PC-9 (cell line): Measurements from ENCODE around the gene VRK1. TPM values are rescaled to one million over a fixed set of nuclear protein-coding genes. Genes with fewer than 3 reads are reported as not detected.

ENCODE experiments used
- BruUV-seq: library from RNA; stranded (reverse); fragments of 400-500 nt; replicated peaks from 2 replicates; lab custom pipeline; 2021; lab: Mats Ljungman, UMichigan
- CTCF ChIA-PET: fragments of 300-600 bp; sonication (Branson Sonifier 250); formaldehyde crosslinking; loops from one replicate; lab custom pipeline; 2022; ENCODE audit warnings: antibody characterized with exemption; lab: Charles Lee
- POLR2A ChIA-PET: fragments of 300-600 bp; sonication (Branson Sonifier 250); formaldehyde crosslinking; loops from one replicate; lab custom pipeline; 2022; ENCODE audit warnings: antibody characterized with exemption; ENCODE audit not compliant: unreplicated experiment; lab: Charles Lee
- DNase-seq, 2 experiments: peaks; one replicate each; pipeline versions ENCODE4 v3.0.0 to v3.0.0-alpha.2; 2015 to 2022; ENCODE audit warnings: mixed read lengths in 1 of 2
- H2AFZ ChIP-seq: fragments of 200-600 bp; sonication (generic); 2 replicates; pipeline ENCODE4 v1.8.1; 2017; ENCODE audit warnings: antibody characterized with exemption
- H3F3A ChIP-seq: fragments of 200-600 bp; sonication (generic); 2 replicates; pipeline ENCODE4 v1.8.1; 2017; ENCODE audit warnings: antibody characterized with exemption, mild to moderate bottlenecking, low read depth; ENCODE audit not compliant: insufficient read depth
- H3K27ac ChIP-seq: fragments of 200-600 bp; sonication (generic); 2 replicates; pipeline ENCODE4 v1.6.1; 2016; ENCODE audit warnings: mixed run types
- H3K27me3 ChIP-seq: fragments of 200-600 bp; sonication (generic); 2 replicates; pipeline ENCODE4 v1.6.1; 2016; ENCODE audit warnings: low read depth, mixed run types; ENCODE audit not compliant: insufficient read depth
- H3K36me3 ChIP-seq: fragments of 200-600 bp; sonication (generic); 2 replicates; pipeline ENCODE4 v1.6.1; 2016; ENCODE audit warnings: low read depth, mixed run types
- H3K4me1 ChIP-seq: fragments of 200-600 bp; sonication (generic); replicated peaks from 2 replicates; pipeline ENCODE4 v1.6.1; 2016; ENCODE audit warnings: mixed run types; ENCODE audit not compliant: insufficient read depth
- H3K4me2 ChIP-seq: fragments of 200-600 bp; sonication (generic); 2 replicates; pipeline ENCODE4 v1.6.1; 2017; ENCODE audit warnings: mixed run types
- H3K4me3 ChIP-seq: fragments of 200-600 bp; sonication (generic); 2 replicates; pipeline ENCODE4 v1.6.1; 2016; ENCODE audit warnings: mixed run types
- H3K79me2 ChIP-seq: fragments of 200-600 bp; sonication (generic); 2 replicates; pipeline ENCODE4 v1.6.1; 2017; ENCODE audit warnings: low read depth, mixed run types
- H3K9me2 ChIP-seq: fragments of 200-600 bp; sonication (generic); 2 replicates; pipeline ENCODE4 v1.8.1; 2017; ENCODE audit warnings: mild to moderate bottlenecking; ENCODE audit not compliant: insufficient read depth
- H3K9me3 ChIP-seq: fragments of 200-600 bp; sonication (generic); 2 replicates; pipeline ENCODE4 v1.8.1; 2016; ENCODE audit warnings: low read depth; ENCODE audit not compliant: insufficient read depth
- H4K20me1 ChIP-seq: fragments of 200-600 bp; sonication (generic); 2 replicates; pipeline ENCODE4 v1.8.1; 2017; ENCODE audit not compliant: insufficient read depth
- EZH2 ChIP-seq: fragments of 200-600 bp; sonication (generic); IDR thresholded peaks from 2 replicates; pipeline ENCODE4 v1.8.0; 2017; ENCODE audit warnings: antibody characterized with exemption, low read depth
- intact Hi-C: fragments of 100-400 bp; cut with micrococcal nuclease; formaldehyde crosslinking; loops from one replicate; pipeline ENCODE4 v1.10.0; 2022; ENCODE audit not compliant: unreplicated experiment
- total RNA-seq: library from RNA; stranded (reverse); gene quantifications from 2 replicates; pipeline ENCODE4 v1.2.3, GENCODE V29; 2021
- TF ChIP-seq, protein P1 (sequence below): fragments of 200-600 bp; sonication (generic); conservative IDR thresholded peaks from 2 replicates; pipeline ENCODE4 v1.6.1; 2017; ENCODE audit warnings: mixed run types, antibody characterized with exemption, mild to moderate bottlenecking, moderate library complexity

Gene VRK1
- total RNA-seq, 1 experiment from 2014 or later = 6.8 TPM

- Histone ChIP-seq H2AFZ (no peak overlapping the region), H3K4me3 (no peak overlapping the region), H3K9me2 (no peaks in the 10 kb centered on the region), H4K20me1 (no peaks in the 10 kb centered on the region), H3K27ac (no peak overlapping the region), H3F3A (no peaks in the 10 kb centered on the region), H3K4me2 (no peak overlapping the region), H3K9me3 (no peaks in the 10 kb centered on the region), H3K79me2 (no peaks in the 10 kb centered on the region), H3K27me3 (no peaks in the 10 kb centered on the region), H3K36me3 (no peaks in the 10 kb centered on the region), H3K4me1 (no peaks in the 10 kb centered on the region)
- CTCF ChIA-PET = no interaction called here
- no peak for DNase-seq
- TF ChIP-seq, protein P1, sequence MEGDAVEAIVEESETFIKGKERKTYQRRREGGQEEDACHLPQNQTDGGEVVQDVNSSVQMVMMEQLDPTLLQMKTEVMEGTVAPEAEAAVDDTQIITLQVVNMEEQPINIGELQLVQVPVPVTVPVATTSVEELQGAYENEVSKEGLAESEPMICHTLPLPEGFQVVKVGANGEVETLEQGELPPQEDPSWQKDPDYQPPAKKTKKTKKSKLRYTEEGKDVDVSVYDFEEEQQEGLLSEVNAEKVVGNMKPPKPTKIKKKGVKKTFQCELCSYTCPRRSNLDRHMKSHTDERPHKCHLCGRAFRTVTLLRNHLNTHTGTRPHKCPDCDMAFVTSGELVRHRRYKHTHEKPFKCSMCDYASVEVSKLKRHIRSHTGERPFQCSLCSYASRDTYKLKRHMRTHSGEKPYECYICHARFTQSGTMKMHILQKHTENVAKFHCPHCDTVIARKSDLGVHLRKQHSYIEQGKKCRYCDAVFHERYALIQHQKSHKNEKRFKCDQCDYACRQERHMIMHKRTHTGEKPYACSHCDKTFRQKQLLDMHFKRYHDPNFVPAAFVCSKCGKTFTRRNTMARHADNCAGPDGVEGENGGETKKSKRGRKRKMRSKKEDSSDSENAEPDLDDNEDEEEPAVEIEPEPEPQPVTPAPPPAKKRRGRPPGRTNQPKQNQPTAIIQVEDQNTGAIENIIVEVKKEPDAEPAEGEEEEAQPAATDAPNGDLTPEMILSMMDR = no peak
- no peak for TF ChIP-seq EZH2
- BruUV-seq = no TSS peak
- POLR2A ChIA-PET = no interaction called here
- intact Hi-C loops = no loop called here
Observed at GRCh38 chr14:96790706-96791105, 6.5 kb upstream of the VRK1 start.

- POLR2A ChIA-PET = no interaction called here
- Histone ChIP-seq H3K27me3 (no peaks in the 10 kb centered on the region), H3K27ac (no peak overlapping the region), H3F3A (no peaks in the 10 kb centered on the region), H3K9me3 (no peaks in the 10 kb centered on the region), H3K36me3 (no peaks in the 10 kb centered on the region), H3K4me3 (no peak overlapping the region), H2AFZ (no peak overlapping the region), H3K79me2 (no peaks in the 10 kb centered on the region), H3K4me2 (no peak overlapping the region), H3K4me1 (no peaks in the 10 kb centered on the region), H4K20me1 (no peaks in the 10 kb centered on the region), H3K9me2 (no peaks in the 10 kb centered on the region)
- BruUV-seq = no TSS peak
- intact Hi-C loops = no loop called here
- no peak for DNase-seq
- no peak for TF ChIP-seq EZH2
- TF ChIP-seq, protein P1 = no peak
- CTCF ChIA-PET = no interaction called here
Observed at GRCh38 chr14:96792003-96792402, 5.2 kb upstream of the VRK1 start.

DNA sequence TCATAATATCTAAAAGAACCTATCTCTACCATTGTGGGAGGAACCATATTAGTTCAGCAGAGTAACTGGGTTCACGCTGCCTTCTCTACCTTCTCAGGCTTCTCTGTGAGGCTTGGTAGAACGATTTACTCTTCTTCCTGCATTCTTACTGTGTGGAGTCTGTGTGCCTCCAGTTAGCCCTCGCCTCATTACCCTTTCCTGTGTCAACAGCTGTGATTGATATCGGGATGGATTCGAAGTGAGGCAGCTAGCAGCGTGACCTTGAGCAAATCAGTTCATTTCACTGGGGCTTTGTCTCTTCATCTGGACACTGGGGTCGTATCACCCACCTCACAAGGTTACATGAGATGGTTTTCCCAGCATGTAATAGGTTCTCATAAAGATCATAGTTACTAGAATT, 4.6 kb upstream of the VRK1 start:
- intact Hi-C loops = no loop called here
- ChIA-PET CTCF (no interaction called here), POLR2A (no interaction called here)
- Histone ChIP-seq H3K4me1 (no peaks in the 10 kb centered on the region), H2AFZ (no peak overlapping the region), H3K79me2 (peaks cover 1% of the 10 kb centered on the region), H3K27ac (no peak overlapping the region), H3K4me3 (no peak overlapping the region), H3F3A (no peaks in the 10 kb centered on the region), H3K9me2 (no peaks in the 10 kb centered on the region), H3K4me2 (no peak overlapping the region), H4K20me1 (no peaks in the 10 kb centered on the region), H3K9me3 (no peaks in the 10 kb centered on the region), H3K36me3 (no peaks in the 10 kb centered on the region), H3K27me3 (no peaks in the 10 kb centered on the region)
- no peak for DNase-seq
- BruUV-seq = no TSS peak
- no peak for TF ChIP-seq EZH2
- TF ChIP-seq, protein P1 = no peak
